ENCODE measurements around the gene LYRM4. TPM values are rescaled to one million over a fixed set of nuclear protein-coding genes. Genes with fewer than 3 reads are reported as not detected.

Gene LYRM4
- total RNA-seq, 6 experiments from 2014 or later, result 26.8 to 36.3 (median 30.2) TPM

DNA sequence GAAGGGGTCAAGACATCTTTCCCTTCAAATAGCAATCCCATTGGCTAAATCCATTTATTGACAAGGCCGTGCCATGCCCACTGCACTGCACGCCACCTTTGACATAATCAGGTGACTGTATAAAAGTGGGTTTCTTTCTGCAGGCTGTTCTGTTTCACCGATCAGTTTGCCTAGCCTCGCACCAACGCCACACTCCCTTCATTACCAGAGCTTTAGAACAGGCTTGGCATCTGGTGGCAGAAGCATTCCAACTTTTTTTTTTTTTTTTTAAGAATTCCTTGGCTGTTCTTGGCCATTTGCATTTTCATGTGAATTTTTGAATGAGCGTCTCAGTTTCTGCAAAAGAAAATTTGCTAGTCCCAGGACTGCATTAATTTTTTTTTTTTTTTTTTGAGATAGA lies 97.5 kb downstream of the LYRM4 start:
- no peaks in the 10 kb centered on the region for H3K27me3 Mint-ChIP-seq (ENCODE audit: insufficient read depth)
- no peaks in the 10 kb centered on the region for H3K9me3 Mint-ChIP-seq
- H3K27ac Mint-ChIP-seq, result no peak overlapping the region
- peaks cover 4% of the 10 kb centered on the region; the same call in 1 of the 2 replicates for H3K36me3 Mint-ChIP-seq (ENCODE audit: low read depth)
- peaks cover 26% of the 10 kb centered on the region for H3K4me1 Mint-ChIP-seq (ENCODE audit: low read depth)
- TF ChIP-seq, protein P1, sequence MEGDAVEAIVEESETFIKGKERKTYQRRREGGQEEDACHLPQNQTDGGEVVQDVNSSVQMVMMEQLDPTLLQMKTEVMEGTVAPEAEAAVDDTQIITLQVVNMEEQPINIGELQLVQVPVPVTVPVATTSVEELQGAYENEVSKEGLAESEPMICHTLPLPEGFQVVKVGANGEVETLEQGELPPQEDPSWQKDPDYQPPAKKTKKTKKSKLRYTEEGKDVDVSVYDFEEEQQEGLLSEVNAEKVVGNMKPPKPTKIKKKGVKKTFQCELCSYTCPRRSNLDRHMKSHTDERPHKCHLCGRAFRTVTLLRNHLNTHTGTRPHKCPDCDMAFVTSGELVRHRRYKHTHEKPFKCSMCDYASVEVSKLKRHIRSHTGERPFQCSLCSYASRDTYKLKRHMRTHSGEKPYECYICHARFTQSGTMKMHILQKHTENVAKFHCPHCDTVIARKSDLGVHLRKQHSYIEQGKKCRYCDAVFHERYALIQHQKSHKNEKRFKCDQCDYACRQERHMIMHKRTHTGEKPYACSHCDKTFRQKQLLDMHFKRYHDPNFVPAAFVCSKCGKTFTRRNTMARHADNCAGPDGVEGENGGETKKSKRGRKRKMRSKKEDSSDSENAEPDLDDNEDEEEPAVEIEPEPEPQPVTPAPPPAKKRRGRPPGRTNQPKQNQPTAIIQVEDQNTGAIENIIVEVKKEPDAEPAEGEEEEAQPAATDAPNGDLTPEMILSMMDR (IDR thresholded peaks at IDR 0.05), result no peak
- no peak overlapping the region for H3K4me3 Mint-ChIP-seq
- no peak for DNase-seq

DNA sequence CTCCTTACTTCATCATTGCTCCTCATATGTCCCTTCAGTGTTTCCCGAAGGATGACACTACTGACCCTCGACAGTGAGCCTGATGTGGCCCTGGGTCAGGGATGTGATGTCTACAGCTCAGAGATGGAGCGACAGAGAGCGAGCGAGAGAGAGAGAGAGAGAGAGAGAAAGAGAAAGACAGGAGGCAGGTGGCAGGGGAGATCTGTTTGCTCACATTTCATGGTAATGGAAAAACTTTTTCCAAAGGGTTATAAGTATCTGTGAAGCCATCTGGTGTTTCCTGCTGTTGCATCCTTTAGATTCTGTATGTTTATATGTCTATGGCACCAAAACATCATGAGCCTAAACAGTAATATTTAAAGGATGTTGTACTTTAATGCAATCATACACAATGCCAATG lies 98.4 kb downstream of the LYRM4 start:
- no peaks in the 10 kb centered on the region for H3K27me3 Mint-ChIP-seq (ENCODE audit: insufficient read depth)
- no peaks in the 10 kb centered on the region for H3K9me3 Mint-ChIP-seq
- TF ChIP-seq, protein P1 (IDR thresholded peaks at IDR 0.05), result no peak
- H3K27ac Mint-ChIP-seq, result no peak overlapping the region
- no peak for DNase-seq
- H3K4me3 Mint-ChIP-seq, result no peak overlapping the region
- peaks cover 18% of the 10 kb centered on the region for H3K4me1 Mint-ChIP-seq (ENCODE audit: low read depth)
- peaks cover 4% of the 10 kb centered on the region; the same call in 1 of the 2 replicates for H3K36me3 Mint-ChIP-seq (ENCODE audit: low read depth)

DNA sequence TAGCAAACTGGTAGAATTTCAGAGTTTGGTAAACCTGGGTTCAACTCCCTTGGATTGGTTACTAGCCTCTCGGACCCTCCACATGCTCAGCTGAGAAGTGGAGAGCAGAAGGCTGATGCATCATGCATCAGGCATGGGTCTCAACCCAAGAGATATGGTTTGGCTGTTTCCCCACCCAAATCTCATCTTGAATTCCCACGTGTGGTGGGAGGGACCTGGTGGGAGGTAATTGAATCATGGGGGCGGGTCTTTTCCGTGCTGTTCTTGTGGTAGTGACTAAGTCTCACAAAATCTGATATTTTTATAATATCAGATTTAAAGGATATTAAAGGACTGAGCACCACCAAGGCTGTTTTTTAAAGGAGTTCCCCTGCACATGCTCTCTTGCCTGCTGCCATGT lies 100.5 kb downstream of the LYRM4 start:
- no peak overlapping the region for H3K27ac Mint-ChIP-seq
- no peak overlapping the region for H3K4me3 Mint-ChIP-seq
- H3K9me3 Mint-ChIP-seq, result no peaks in the 10 kb centered on the region
- no peak for DNase-seq
- H3K36me3 Mint-ChIP-seq (ENCODE audit: low read depth), result peaks cover 4% of the 10 kb centered on the region; the same call in 1 of the 2 replicates
- TF ChIP-seq, protein P1 (IDR thresholded peaks at IDR 0.05), result no peak
- H3K4me1 Mint-ChIP-seq (ENCODE audit: low read depth), result peaks cover 14% of the 10 kb centered on the region
- no peaks in the 10 kb centered on the region for H3K27me3 Mint-ChIP-seq (ENCODE audit: insufficient read depth)

DNA sequence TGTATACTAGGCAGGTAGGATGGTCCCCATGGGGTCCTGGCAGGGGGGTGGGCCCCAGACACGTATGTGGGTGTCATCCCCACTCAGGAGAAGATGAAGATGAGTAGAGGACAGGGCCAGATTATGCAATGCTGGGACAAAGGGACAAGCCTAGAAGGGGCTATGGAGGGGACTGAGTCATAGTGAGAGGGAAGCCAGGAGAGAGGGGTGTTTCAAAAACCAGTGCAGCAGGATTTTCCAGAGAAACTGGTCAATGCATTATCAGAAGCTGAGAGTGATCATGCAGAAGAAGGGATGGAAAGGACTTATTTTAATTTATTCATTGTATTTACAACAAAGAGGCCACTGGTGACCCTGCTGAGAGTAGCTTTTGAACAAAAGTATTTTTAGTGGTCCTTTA lies 101.6 kb downstream of the LYRM4 start:
- Mint-ChIP-seq H3K9me3 (no peaks in the 10 kb centered on the region), H3K27ac (no peak overlapping the region), H3K36me3 (ENCODE audit: low read depth) (peaks cover 4% of the 10 kb centered on the region; the same call in 1 of the 2 replicates), H3K27me3 (ENCODE audit: insufficient read depth) (no peaks in the 10 kb centered on the region), H3K4me3 (no peak overlapping the region), H3K4me1 (ENCODE audit: low read depth) (peaks cover 14% of the 10 kb centered on the region)
- no peak for DNase-seq
- TF ChIP-seq, protein P1 (IDR thresholded peaks at IDR 0.05), result no peak

DNA sequence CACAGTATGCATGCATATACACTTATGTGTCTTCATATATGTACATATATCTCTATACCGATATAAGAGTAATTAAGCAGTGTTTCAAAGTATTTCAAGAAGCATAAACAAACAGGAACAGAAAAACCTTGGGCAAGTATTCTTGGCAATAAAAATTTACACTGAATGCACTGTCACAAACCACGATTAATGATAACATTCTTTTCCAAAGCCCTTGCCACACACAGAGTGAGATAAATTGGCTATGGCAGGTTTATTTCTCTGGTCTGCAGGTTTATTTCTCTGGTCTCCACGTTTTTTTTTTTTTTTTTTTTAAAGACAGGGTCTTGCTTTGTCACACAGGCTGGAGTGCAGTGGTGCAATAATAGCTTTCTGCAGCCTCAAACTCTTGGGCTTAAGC lies 102.6 kb downstream of the LYRM4 start:
- Mint-ChIP-seq H3K9me3 (no peaks in the 10 kb centered on the region), H3K27me3 (ENCODE audit: insufficient read depth) (no peaks in the 10 kb centered on the region), H3K36me3 (ENCODE audit: low read depth) (peaks cover 4% of the 10 kb centered on the region; the same call in 1 of the 2 replicates), H3K4me3 (no peak overlapping the region), H3K4me1 (ENCODE audit: low read depth) (peaks cover 14% of the 10 kb centered on the region), H3K27ac (no peak overlapping the region)
- TF ChIP-seq, protein P1 (IDR thresholded peaks at IDR 0.05), result no peak
- no peak for DNase-seq
